Upper lobe of left lung (tissue), 4 donors: ENCODE data around the gene PHF11.

Experiments
- CTCF ChIP-seq, 6 experiments: fragments of 450-650 bp in 4 of 6; fragments of 200-600 bp in 2 of 6; sonication (generic) in 2 of 6; IDR thresholded peaks; one replicate each; pipeline ENCODE4 v1.5.1; 2016 to 2019; ENCODE audit warnings: antibody characterized with exemption in 6 of 6
- POLR2A ChIP-seq, 4 donors: fragments of 450-650 bp; IDR thresholded peaks; one replicate each; pipeline ENCODE4 v1.5.1; 2016 to 2017; ENCODE audit warnings: antibody characterized with exemption in 4 of 4, mild to moderate bottlenecking in 2 of 4
- POLR2AphosphoS5 ChIP-seq, 2 donors: sonication (generic); formaldehyde crosslinking; IDR thresholded peaks; one replicate each; pipeline ENCODE4 v1.5.1; 2017; ENCODE audit warnings: antibody characterized with exemption in 2 of 2

- TF ChIP-seq CTCF (IDR thresholded peaks at IDR 0.05), result no peak
- TF ChIP-seq POLR2AphosphoS5 (IDR thresholded peaks at IDR 0.05), result no peak
- no peak for TF ChIP-seq POLR2A (IDR thresholded peaks at IDR 0.05)
These were observed 31.4 kb downstream of the PHF11 start for GRCh38 chr13:49527123-49527522.
